Ovary (tissue), 3 donors: ENCODE measurements around the gene TSR2.

ENCODE experiments used
- CTCF ChIP-seq, 3 donors: fragments of 450-650 bp in 2 of 3; fragments of 200-600 bp in 1 of 3; IDR thresholded peaks; one replicate each; pipeline versions ENCODE4 v1.5.1 to v1.8.0; 2016 to 2022; ENCODE audit warnings: antibody characterized with exemption in 3 of 3, mild to moderate bottlenecking in 1 of 3
- POLR2A ChIP-seq: fragments of 450-650 bp; IDR thresholded peaks from one replicate; pipeline ENCODE4 v1.6.1; 2017; ENCODE audit warnings: antibody characterized with exemption, mild to moderate bottlenecking, moderate library complexity
- donor health status: DM: no; HTN: no; CAD: no.

- TF ChIP-seq POLR2A (no peak), CTCF (IDR thresholded peaks at IDR 0.05) (no peak)
These were observed 32.9 kb upstream of the TSR2 start for GRCh38 chrX:54407266-54407665.
